ENCODE measurements around the gene TRIP11. TPM values are rescaled to one million over a fixed set of nuclear protein-coding genes. Genes with fewer than 3 reads are reported as not detected.

TRIP11 gene
- total and polyA plus RNA-seq, 5 experiments from 2014 or later: 31.4 to 76.3 (median 57.6) TPM

DNA sequence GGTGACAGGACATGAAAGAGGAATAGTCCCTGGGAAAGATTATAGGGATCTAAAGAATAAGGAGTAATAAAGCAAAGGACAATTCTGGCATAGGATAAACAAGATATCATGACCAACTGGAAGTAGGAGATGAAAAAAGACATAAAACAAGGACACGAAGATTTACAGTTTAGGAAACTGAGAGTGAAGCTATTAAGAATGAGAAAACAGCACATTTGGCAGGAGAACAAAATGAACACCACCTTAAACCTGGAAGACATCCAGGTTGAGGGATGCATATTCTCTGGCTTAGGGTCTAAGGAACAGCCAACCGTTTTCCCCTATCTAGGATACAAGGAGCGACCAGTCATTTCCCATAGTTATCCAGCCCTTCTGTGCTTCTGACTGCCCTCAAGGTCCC lies 1.9 kb downstream of the TRIP11 start:
- H3K4me3 Mint-ChIP-seq: peak overlapping the region; percentile 72 to 99 (median 96)
- DNase-seq: no peak
- H3K27me3 Mint-ChIP-seq: no peaks in the 10 kb centered on the region
- no peak for ATAC-seq
- peaks cover 0 to 6% (median 3%) of the 10 kb centered on the region in 3 donors for H3K36me3 Mint-ChIP-seq
- H3K27ac Mint-ChIP-seq: peak overlapping the region in 9 of 10 donors; percentile 1 to 98 (median 61)
- POLR2A ChIA-PET: interaction anchor here (1.1 kb wide), 1 partner anchor 526 kb away, joined by 3 read pairs; no protein-coding TSS in a partner anchor
- H3K9me3 Mint-ChIP-seq: no peaks in the 10 kb centered on the region
- H3K4me1 Mint-ChIP-seq: peaks cover 26 to 66% (median 54%) of the 10 kb centered on the region in 4 donors

GRCh38 chr14:92035890-92036289 lies 4.0 kb downstream of the TRIP11 start:
- Mint-ChIP-seq H3K36me3 (peaks cover 0 to 21% (median 6%) of the 10 kb centered on the region in 3 donors), H3K4me1 (peaks cover 26 to 62% (median 52%) of the 10 kb centered on the region in 4 donors), H3K27ac (peak overlapping the region in 3 of 10 donors; percentile 2 to 21 (median 10)), H3K27me3 (no peaks in the 10 kb centered on the region), H3K9me3 (no peaks in the 10 kb centered on the region), H3K4me3 (peak overlapping the region in 3 of 10 donors; percentile 4 to 30 (median 20))
- ATAC-seq: no peak
- no peak for DNase-seq
- POLR2A ChIA-PET: interaction anchor here (0.6 kb wide), 1 partner anchor 725 kb away, joined by 3 read pairs; no protein-coding TSS in a partner anchor

DNA sequence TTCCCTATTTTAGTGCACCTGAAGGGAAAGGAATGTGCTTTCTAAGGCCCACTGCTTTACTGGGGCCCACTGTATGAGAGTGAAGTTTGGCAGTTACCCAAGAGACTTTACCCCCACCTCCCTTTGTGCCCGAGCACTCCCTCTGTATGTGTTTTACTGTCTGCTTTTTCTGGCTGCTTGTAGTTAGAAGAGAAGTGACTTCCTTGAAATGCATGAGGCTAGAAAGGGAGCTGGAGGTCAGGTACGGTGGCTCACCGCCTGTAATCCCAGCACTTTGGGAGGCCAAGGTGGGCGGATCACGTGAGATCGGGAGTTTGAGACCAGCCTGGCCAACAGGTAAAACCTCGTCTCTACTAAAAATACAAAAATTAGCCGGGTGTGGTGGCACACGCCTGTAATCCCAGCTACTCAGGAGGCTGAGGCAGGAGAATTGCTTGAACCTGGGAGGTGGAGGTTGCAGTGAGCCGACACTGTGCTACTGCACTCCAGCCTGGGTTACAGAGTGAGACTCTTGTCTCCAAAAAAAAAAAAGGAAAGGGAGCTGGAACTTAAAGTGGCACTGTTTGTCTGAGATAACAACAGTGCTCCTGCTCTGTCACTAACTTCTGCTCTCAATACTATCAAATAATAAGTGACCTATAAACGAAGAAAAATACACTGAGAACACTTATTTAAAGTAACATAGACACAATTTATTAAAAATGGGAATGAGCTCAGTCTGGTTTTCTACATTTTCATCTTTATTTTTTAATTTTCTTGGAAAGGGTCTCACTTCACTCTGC lies 5.8 kb downstream of the TRIP11 start:
- Mint-ChIP-seq H3K4me1 (peaks cover 22 to 56% (median 48%) of the 10 kb centered on the region in 4 donors), H3K27me3 (no peaks in the 10 kb centered on the region), H3K36me3 (peaks cover 0 to 31% (median 8%) of the 10 kb centered on the region in 3 donors), H3K9me3 (no peaks in the 10 kb centered on the region), H3K4me3 (peak overlapping the region in 6 of 10 donors; percentile 2 to 57 (median 30)), H3K27ac (peak overlapping the region; percentile 36 to 88 (median 74))
- ATAC-seq (no peak), DNase-seq (no peak)
- POLR2A ChIA-PET: interaction anchor here (0.8 kb wide), 1 partner anchor 72 kb away, joined by 3 read pairs; the partner anchor contains the start of gene ATXN3

GRCh38 chr14:92033433-92033832 lies 6.4 kb downstream of the TRIP11 start:
- Mint-ChIP-seq H3K9me3 (no peaks in the 10 kb centered on the region), H3K4me1 (peaks cover 19 to 51% (median 43%) of the 10 kb centered on the region in 4 donors), H3K27ac (peak overlapping the region; percentile 36 to 88 (median 74)), H3K36me3 (peaks cover 0 to 36% (median 10%) of the 10 kb centered on the region in 3 donors), H3K4me3 (peak overlapping the region in 5 of 10 donors; percentile 1 to 52 (median 2)), H3K27me3 (no peaks in the 10 kb centered on the region)
- DNase-seq: no peak
- POLR2A ChIA-PET: interaction anchor here (0.7 kb wide), 1 partner anchor 30 kb away, joined by 7 read pairs; no protein-coding TSS in a partner anchor
- no peak for ATAC-seq

DNA sequence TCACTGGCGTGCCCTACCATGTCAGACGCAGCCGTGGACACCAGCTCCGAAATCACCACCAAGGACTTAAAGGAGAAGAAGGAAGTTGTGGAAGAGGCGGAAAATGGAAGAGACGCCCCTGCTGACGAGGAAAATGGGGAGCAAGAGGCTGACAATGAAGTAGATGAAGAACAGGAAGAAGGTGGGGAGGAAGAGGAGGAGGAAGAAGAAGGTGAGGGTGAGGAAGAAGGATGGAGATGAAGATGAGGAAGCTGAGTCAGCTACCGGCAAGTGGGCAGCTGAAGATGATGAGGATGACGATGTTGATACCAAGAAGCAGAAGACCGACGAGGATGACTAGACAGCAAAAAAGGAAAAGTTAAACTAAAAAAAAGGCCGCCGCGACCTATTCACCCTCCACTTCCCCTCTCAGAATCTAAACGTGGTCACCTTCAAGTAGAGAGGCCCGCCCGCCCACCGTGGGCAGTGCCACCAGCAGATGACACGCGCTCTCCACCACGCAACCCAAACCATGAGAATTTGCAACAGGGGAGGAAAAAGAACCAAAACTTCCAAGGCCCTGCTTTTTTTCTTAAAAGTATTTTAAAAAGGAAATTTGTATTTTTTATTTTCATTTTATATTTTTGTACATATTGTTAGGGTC lies 13.2 kb downstream of the TRIP11 start:
- H3K36me3 Mint-ChIP-seq: peaks cover 0 to 73% (median 13%) of the 10 kb centered on the region in 3 donors
- peak overlapping the region in 3 of 10 donors; percentile 19 to 85 (median 21) for H3K27ac Mint-ChIP-seq
- POLR2A ChIA-PET: no interaction called here
- ATAC-seq (no peak), DNase-seq (no peak)
- H3K27me3 Mint-ChIP-seq: no peaks in the 10 kb centered on the region
- peaks cover 8 to 19% (median 15%) of the 10 kb centered on the region in 4 donors for H3K4me1 Mint-ChIP-seq
- no peaks in the 10 kb centered on the region for H3K9me3 Mint-ChIP-seq
- peak overlapping the region in 1 of 10 donors; percentile 30 for H3K4me3 Mint-ChIP-seq

DNA sequence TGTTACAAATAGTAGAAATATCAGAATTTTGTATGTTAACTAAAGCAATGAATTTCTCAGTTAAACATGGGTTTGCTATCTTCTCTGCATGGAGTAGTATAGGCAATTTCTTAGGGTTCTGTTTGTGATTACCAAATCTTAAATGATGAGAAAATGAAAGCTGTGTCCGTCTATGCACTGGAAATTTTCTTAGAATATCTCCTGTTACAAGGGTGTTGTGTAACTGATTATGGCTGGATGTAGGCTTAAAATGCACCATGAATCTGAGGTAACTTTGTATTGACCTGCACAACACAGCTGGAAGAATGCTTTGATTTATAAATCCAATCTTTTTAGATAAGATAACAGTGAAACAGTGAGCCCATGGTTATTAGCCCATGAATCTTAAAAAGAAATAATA lies 17.8 kb downstream of the TRIP11 start:
- H3K36me3 Mint-ChIP-seq: peaks cover 0 to 71% (median 7%) of the 10 kb centered on the region in 3 donors
- DNase-seq (no peak), ATAC-seq (no peak)
- POLR2A ChIA-PET: no interaction called here
- H3K4me1 Mint-ChIP-seq: peaks cover 0 to 22% (median 5%) of the 10 kb centered on the region in 4 donors
- no peaks in the 10 kb centered on the region for H3K27me3 Mint-ChIP-seq
- no peaks in the 10 kb centered on the region for H3K9me3 Mint-ChIP-seq
- no peak overlapping the region for H3K4me3 Mint-ChIP-seq
- H3K27ac Mint-ChIP-seq: peak overlapping the region in 1 of 10 donors; percentile 35

DNA sequence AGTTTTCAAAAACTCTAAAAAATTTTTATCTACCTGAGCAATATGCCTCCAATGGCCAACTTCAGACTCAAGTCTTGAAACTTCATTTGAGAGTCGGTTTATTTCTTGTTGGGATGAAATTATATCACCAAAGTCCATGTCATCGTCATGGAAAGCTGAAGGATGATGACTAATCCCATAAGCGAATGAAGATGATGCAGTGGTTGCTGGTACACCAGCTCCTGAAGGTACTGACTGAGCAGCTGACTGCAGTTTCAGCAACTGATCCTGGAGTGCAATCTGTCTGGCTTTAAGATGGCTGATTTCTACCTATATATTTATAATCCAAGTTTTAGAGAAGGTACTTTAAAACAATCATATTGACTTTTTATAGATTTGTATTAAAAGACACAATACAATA lies 18.3 kb downstream of the TRIP11 start:
- ATAC-seq (no peak), DNase-seq (no peak)
- no peaks in the 10 kb centered on the region for H3K9me3 Mint-ChIP-seq
- H3K4me3 Mint-ChIP-seq: no peak overlapping the region
- no peaks in the 10 kb centered on the region for H3K27me3 Mint-ChIP-seq
- POLR2A ChIA-PET: no interaction called here
- peaks cover 0 to 19% (median 4%) of the 10 kb centered on the region in 4 donors for H3K4me1 Mint-ChIP-seq
- H3K27ac Mint-ChIP-seq: no peak overlapping the region
- peaks cover 0 to 71% (median 6%) of the 10 kb centered on the region in 3 donors for H3K36me3 Mint-ChIP-seq

DNA sequence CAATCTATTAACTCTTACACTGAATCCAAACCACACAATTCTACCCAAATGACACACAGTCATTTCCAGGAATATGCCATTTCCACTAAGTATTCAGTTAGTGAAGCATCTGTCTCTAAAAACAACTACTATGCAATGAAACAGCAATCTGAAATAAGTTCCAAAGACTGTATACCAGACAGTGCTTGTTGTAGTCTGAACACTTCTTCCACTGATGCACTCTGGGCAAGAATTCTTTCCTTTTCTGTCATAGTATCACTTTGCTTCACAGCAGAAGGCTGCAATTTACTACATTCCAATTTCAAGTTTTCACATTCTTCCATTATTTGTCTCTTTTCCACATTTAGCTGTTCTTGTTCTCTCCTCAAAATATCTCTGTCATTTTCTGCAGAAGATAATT lies 25.8 kb downstream of the TRIP11 start:
- ATAC-seq: no peak
- H3K27me3 Mint-ChIP-seq: no peaks in the 10 kb centered on the region
- H3K27ac Mint-ChIP-seq: peak overlapping the region in 1 of 10 donors; percentile 10
- H3K9me3 Mint-ChIP-seq: no peaks in the 10 kb centered on the region
- peaks cover 4 to 8% (median 5%) of the 10 kb centered on the region in 4 donors for H3K4me1 Mint-ChIP-seq
- peaks cover 5 to 84% (median 13%) of the 10 kb centered on the region in 3 donors for H3K36me3 Mint-ChIP-seq
- POLR2A ChIA-PET: no interaction called here
- no peak overlapping the region for H3K4me3 Mint-ChIP-seq
- no peak for DNase-seq

- ATAC-seq (no peak), DNase-seq (no peak)
- POLR2A ChIA-PET: interaction anchor here (1.8 kb wide), 1 partner anchor 27 kb away, joined by 4 read pairs; the partner anchor contains the start of gene TRIP11
- Mint-ChIP-seq H3K4me3 (no peak overlapping the region), H3K36me3 (peaks cover 9 to 89% (median 21%) of the 10 kb centered on the region in 3 donors), H3K9me3 (no peaks in the 10 kb centered on the region), H3K4me1 (peaks cover 4 to 9% (median 5%) of the 10 kb centered on the region in 4 donors), H3K27me3 (no peaks in the 10 kb centered on the region), H3K27ac (peak overlapping the region in 5 of 10 donors; percentile 10 to 83 (median 41))
Measured at GRCh38 chr14:92012121-92012748, 27.6 kb downstream of the TRIP11 start.

- POLR2A ChIA-PET: interaction anchor here (0.8 to 1.3 kb wide), 2 partner anchors 13 to 225 kb away, joined by 3 to 14 read pairs; no protein-coding TSS in a partner anchor
- ATAC-seq: no peak
- no peaks in the 10 kb centered on the region for H3K27me3 Mint-ChIP-seq
- no peak overlapping the region for H3K4me3 Mint-ChIP-seq
- peaks cover 8 to 13% (median 11%) of the 10 kb centered on the region in 4 donors for H3K4me1 Mint-ChIP-seq
- H3K27ac Mint-ChIP-seq: peak overlapping the region in 2 of 10 donors; percentile 24 to 41
- peaks cover 9 to 85% (median 22%) of the 10 kb centered on the region in 3 donors for H3K36me3 Mint-ChIP-seq
- H3K9me3 Mint-ChIP-seq: no peaks in the 10 kb centered on the region
- no peak for DNase-seq
Measured at GRCh38 chr14:92010644-92011043, 29.2 kb downstream of the TRIP11 start.

GRCh38 chr14:92009604-92010003 lies 30.3 kb downstream of the TRIP11 start:
- Mint-ChIP-seq H3K27ac (no peak overlapping the region), H3K27me3 (no peaks in the 10 kb centered on the region), H3K4me1 (peaks cover 17 to 23% (median 21%) of the 10 kb centered on the region in 4 donors), H3K36me3 (peaks cover 9 to 76% (median 22%) of the 10 kb centered on the region in 3 donors), H3K9me3 (no peaks in the 10 kb centered on the region), H3K4me3 (no peak overlapping the region)
- POLR2A ChIA-PET: no interaction called here
- ATAC-seq (no peak), DNase-seq (no peak)

DNA sequence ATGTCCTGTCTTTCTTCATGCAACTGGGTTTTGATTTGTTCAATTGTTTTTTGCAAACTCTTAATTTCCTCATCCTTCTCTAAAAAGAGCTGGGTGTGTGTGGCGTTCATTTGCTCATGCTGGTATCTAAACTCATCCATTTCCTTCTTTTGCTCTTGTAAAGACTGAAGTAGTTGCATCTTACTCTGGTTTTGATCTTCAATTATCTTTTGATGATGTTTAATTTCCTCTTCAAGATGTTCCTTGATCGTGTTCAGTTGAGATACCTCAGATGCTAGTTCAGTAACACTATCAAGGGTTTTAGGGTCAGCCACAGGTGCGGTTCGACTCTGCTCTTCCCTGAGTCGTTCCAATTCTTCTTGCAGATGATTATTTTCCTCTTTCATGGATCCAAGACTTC lies 34.8 kb downstream of the TRIP11 start:
- Mint-ChIP-seq H3K27me3 (no peaks in the 10 kb centered on the region), H3K4me1 (peaks cover 25 to 47% (median 42%) of the 10 kb centered on the region in 4 donors), H3K4me3 (peak overlapping the region; percentile 58 to 81 (median 70)), H3K36me3 (peaks cover 4 to 35% (median 11%) of the 10 kb centered on the region in 3 donors), H3K9me3 (no peaks in the 10 kb centered on the region), H3K27ac (peak overlapping the region; percentile 75 to 93 (median 89))
- peak; percentile 93 to 96 for ATAC-seq
- POLR2A ChIA-PET: interaction anchor here (1.2 to 1.6 kb wide), 2 partner anchors 35 to 138 kb away, joined by 4 to 7 read pairs; partner anchors contain the start of genes TC2N and TRIP11
- peak in 5 of 10 donors; percentile 5 to 66 (median 27) for DNase-seq

Data from naive thymus-derived CD8-positive, alpha-beta T cell (primary cell).